Caco-2 (cell line): ENCODE data around the gene IPPK. TPM values are rescaled to one million over a fixed set of nuclear protein-coding genes. Genes with fewer than 3 reads are reported as not detected.

Experiments used
- BruUV-seq: library from RNA; stranded (reverse); fragments of 400-500 nt; replicated peaks from 2 replicates; lab custom pipeline; 2021; lab: Mats Ljungman, UMichigan
- CTCF ChIA-PET: fragments of 300-600 bp; sonication (Branson Sonifier 250); formaldehyde crosslinking; loops from one replicate; lab custom pipeline; 2022; ENCODE audit warnings: antibody characterized with exemption; lab: Charles Lee
- POLR2A ChIA-PET: fragments of 300-600 bp; sonication (Branson Sonifier 250); formaldehyde crosslinking; loops from one replicate; lab custom pipeline; 2022; ENCODE audit warnings: antibody characterized with exemption; lab: Charles Lee
- DNase-seq, 2 experiments: peaks; one replicate each; pipeline versions ENCODE4 v3.0.0 to v3.0.0-alpha.2; 2020 to 2022
- H3K27me3 ChIP-seq: replicated peaks from 2 replicates; pipeline ENCODE4 v1.6.0; 2011; ENCODE audit warnings: low read length; ENCODE audit not compliant: control insufficient read depth, insufficient read depth
- H3K36me3 ChIP-seq: 2 replicates; pipeline ENCODE4 v1.5.1; 2011; ENCODE audit warnings: low read length; ENCODE audit not compliant: control insufficient read depth, insufficient read depth
- H3K4me1 ChIP-seq: fragments of 250-450 bp; sonication (Bioruptor Pico); 2 replicates; pipeline ENCODE4 v1.5.1; 2020; ENCODE audit warnings: mild to moderate bottlenecking
- H3K4me3 ChIP-seq: 2 replicates; pipeline ENCODE4 v1.5.1; 2011; ENCODE audit warnings: low read depth, mild to moderate bottlenecking, control low read depth, low read length
- H3K9me3 ChIP-seq: fragments of 250-450 bp; sonication (Bioruptor Pico); 2 replicates; pipeline ENCODE4 v1.5.1; 2020; ENCODE audit warnings: mild to moderate bottlenecking, moderate library complexity
- H3K27ac Mint-ChIP-seq: one replicate; pipeline ENCODE4 v1.8.0; 2022; ENCODE audit warnings: mixed read lengths; ENCODE audit not compliant: unreplicated experiment
- H3K27me3 Mint-ChIP-seq: one replicate; pipeline ENCODE4 v1.8.0; 2022; ENCODE audit warnings: mixed read lengths; ENCODE audit not compliant: insufficient read depth, unreplicated experiment
- H3K36me3 Mint-ChIP-seq: one replicate; pipeline ENCODE4 v1.8.0; 2022; ENCODE audit warnings: mild to moderate bottlenecking, mixed read lengths; ENCODE audit not compliant: insufficient read depth, unreplicated experiment
- H3K4me1 Mint-ChIP-seq: one replicate; pipeline ENCODE4 v1.8.0; 2022; ENCODE audit warnings: low read depth, mixed read lengths; ENCODE audit not compliant: unreplicated experiment
- H3K4me3 Mint-ChIP-seq: one replicate; pipeline ENCODE4 v1.8.0; 2022; ENCODE audit warnings: mild to moderate bottlenecking, moderate library complexity, mixed read lengths; ENCODE audit not compliant: unreplicated experiment
- H3K9me3 Mint-ChIP-seq: one replicate; pipeline ENCODE4 v1.8.0; 2022; ENCODE audit warnings: mixed read lengths; ENCODE audit not compliant: unreplicated experiment
- intact Hi-C: fragments of 100-400 bp; cut with micrococcal nuclease; formaldehyde crosslinking; loops from one replicate; pipeline ENCODE4 v1.10.0; 2022; ENCODE audit not compliant: unreplicated experiment
- total RNA-seq: library from RNA; stranded (reverse); gene quantifications from 2 replicates; pipeline ENCODE4 v1.2.3, GENCODE V29; 2022
- TF ChIP-seq, protein P1 (sequence below), 2 experiments: fragments of 200-600 bp in 1 of 2; IDR thresholded peaks; 1 replicate in 1 of 2; 2 replicates in 1 of 2; pipeline versions ENCODE4 v1.5.1 to v1.8.0; 2011 to 2022; ENCODE audit warnings: antibody characterized with exemption in 1 of 2, control low read depth in 1 of 2, inconsistent platforms in 1 of 2, low read depth in 1 of 2, low read length in 1 of 2, mild to moderate bottlenecking in 1 of 2, moderate library complexity in 1 of 2; ENCODE audit not compliant: insufficient read depth in 1 of 2, severe bottlenecking in 1 of 2, unreplicated experiment in 1 of 2

The IPPK gene
- total RNA-seq, 1 experiment from 2014 or later, result 5.4 TPM

DNA sequence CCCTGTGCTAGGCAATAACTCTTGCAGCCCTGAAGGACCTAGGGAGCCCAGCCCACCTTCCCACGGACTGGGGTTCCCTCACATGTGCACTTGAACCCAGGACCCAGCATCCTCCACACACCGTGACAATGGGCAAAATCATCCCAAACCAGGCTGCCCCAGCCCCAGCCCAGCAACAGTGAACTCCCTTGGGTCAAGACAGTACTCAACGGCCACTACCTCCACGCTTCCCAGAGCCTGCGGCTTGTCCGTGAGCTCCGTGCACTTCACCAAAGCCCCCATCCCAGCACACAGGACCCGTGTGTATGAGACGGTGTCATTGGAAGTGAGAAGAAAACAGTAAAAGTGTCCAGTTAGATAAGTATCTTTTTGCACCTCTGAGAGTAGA is 55.8 kb downstream of the IPPK start:
- Mint-ChIP-seq H3K36me3 (peaks cover 21% of the 10 kb centered on the region), H3K4me1 (no peaks in the 10 kb centered on the region), H3K27ac (no peak overlapping the region), H3K9me3 (no peaks in the 10 kb centered on the region), H3K4me3 (no peak overlapping the region), H3K27me3 (no peaks in the 10 kb centered on the region)
- ChIA-PET POLR2A (no interaction called here), CTCF (no interaction called here)
- no TSS peak for BruUV-seq
- Histone ChIP-seq H3K36me3 (no peaks in the 10 kb centered on the region), H3K4me1 (no peaks in the 10 kb centered on the region), H3K27me3 (no peaks in the 10 kb centered on the region), H3K9me3 (no peaks in the 10 kb centered on the region), H3K4me3 (no peak overlapping the region)
- TF ChIP-seq, protein P1, sequence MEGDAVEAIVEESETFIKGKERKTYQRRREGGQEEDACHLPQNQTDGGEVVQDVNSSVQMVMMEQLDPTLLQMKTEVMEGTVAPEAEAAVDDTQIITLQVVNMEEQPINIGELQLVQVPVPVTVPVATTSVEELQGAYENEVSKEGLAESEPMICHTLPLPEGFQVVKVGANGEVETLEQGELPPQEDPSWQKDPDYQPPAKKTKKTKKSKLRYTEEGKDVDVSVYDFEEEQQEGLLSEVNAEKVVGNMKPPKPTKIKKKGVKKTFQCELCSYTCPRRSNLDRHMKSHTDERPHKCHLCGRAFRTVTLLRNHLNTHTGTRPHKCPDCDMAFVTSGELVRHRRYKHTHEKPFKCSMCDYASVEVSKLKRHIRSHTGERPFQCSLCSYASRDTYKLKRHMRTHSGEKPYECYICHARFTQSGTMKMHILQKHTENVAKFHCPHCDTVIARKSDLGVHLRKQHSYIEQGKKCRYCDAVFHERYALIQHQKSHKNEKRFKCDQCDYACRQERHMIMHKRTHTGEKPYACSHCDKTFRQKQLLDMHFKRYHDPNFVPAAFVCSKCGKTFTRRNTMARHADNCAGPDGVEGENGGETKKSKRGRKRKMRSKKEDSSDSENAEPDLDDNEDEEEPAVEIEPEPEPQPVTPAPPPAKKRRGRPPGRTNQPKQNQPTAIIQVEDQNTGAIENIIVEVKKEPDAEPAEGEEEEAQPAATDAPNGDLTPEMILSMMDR (IDR thresholded peaks at IDR 0.05; ENCODE audit: insufficient read depth in 1 of 2, low read depth in 1 of 2, low read length in 1 of 2, severe bottlenecking in 1 of 2, unreplicated experiment in 1 of 2), result no peak
- intact Hi-C loops, result no loop called here
- DNase-seq, result no peak

DNA sequence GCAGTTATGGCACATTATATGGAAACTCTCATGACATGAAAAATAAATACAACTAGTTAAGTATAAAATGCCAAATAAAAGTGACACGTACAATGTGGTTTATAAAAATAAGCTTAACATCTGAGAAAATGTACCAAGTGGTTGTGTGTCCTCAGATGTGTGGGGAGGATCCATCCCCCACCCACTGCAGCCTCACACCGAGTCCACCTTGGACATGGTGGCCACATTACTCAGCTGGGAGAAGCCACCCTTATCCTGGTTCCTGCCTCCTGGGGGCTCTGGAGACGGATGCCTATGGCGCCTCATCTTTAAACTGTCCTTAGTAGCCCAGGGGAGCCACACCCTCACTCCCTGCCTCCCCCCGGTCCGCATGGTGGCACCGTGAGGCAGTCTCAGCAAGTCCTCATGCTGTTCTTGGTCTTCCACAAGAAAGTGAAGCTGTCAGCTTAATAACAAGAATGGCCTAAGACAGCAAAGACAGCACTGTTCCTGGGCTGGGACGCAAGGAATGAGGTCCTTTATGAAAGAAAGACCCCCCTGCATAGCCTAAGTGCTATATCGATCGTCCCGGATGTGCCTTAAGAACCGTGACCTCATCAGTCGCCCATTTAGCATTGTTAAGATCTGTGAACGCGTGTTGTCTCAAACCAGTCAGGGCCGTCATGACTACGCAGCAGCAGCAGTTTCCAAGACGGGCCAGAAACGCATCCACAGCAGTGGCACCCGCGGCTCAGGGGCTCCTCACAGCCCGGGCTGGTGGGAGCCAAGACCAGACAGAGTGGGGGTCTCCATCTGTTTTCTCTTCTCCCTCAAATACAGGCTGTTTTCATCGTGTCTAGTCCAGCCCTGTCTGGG is 56.4 kb downstream of the IPPK start:
- no peaks in the 10 kb centered on the region for H3K36me3 ChIP-seq
- H3K36me3 Mint-ChIP-seq, result peaks cover 21% of the 10 kb centered on the region
- TF ChIP-seq, protein P1 (IDR thresholded peaks at IDR 0.05; ENCODE audit: insufficient read depth in 1 of 2, low read depth in 1 of 2, low read length in 1 of 2, severe bottlenecking in 1 of 2, unreplicated experiment in 1 of 2), result no peak
- no peak overlapping the region for H3K4me3 Mint-ChIP-seq
- no peaks in the 10 kb centered on the region for H3K9me3 ChIP-seq
- H3K4me1 ChIP-seq, result no peaks in the 10 kb centered on the region
- no TSS peak for BruUV-seq
- CTCF ChIA-PET, result no interaction called here
- no peak overlapping the region for H3K27ac Mint-ChIP-seq
- DNase-seq, result no peak
- H3K27me3 ChIP-seq, result no peaks in the 10 kb centered on the region
- H3K27me3 Mint-ChIP-seq, result no peaks in the 10 kb centered on the region
- H3K4me1 Mint-ChIP-seq, result no peaks in the 10 kb centered on the region
- intact Hi-C loops, result no loop called here
- no peaks in the 10 kb centered on the region for H3K9me3 Mint-ChIP-seq
- H3K4me3 ChIP-seq, result no peak overlapping the region
- POLR2A ChIA-PET, result no interaction called here

DNA sequence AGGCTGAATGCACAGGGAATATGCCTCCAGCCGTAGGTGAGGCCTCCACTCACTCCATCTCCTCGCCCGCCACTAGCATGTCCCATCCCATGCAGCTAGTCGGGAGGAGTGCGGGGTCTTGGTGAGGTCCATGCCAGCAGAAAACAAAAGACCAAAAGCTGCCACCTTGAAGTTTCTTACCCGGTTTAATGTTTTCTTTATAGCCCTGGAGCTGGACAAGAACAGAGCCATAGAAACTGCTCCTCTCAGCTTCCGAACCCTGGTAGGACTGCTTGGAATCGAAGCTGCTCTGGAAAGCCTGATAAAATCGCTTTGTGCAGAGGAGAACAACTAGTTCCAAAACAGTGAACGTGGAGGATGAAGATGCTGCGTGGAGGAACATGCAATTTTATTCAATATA is 57.1 kb downstream of the IPPK start:
- no TSS peak for BruUV-seq
- no peak for DNase-seq
- Histone ChIP-seq H3K9me3 (no peaks in the 10 kb centered on the region), H3K4me1 (no peaks in the 10 kb centered on the region), H3K36me3 (no peaks in the 10 kb centered on the region), H3K27me3 (no peaks in the 10 kb centered on the region), H3K4me3 (no peak overlapping the region)
- no peaks in the 10 kb centered on the region for H3K27me3 Mint-ChIP-seq
- CTCF ChIA-PET, result no interaction called here
- TF ChIP-seq, protein P1 (IDR thresholded peaks at IDR 0.05; ENCODE audit: insufficient read depth in 1 of 2, low read depth in 1 of 2, low read length in 1 of 2, severe bottlenecking in 1 of 2, unreplicated experiment in 1 of 2), result no peak
- POLR2A ChIA-PET, result no interaction called here
- intact Hi-C loops, result no loop called here
- no peaks in the 10 kb centered on the region for H3K9me3 Mint-ChIP-seq
- no peak overlapping the region for H3K4me3 Mint-ChIP-seq
- no peaks in the 10 kb centered on the region for H3K4me1 Mint-ChIP-seq
- H3K36me3 Mint-ChIP-seq, result peaks cover 21% of the 10 kb centered on the region
- H3K27ac Mint-ChIP-seq, result no peak overlapping the region
